Measurements from ENCODE around the gene PPP5C.
"Not testable (repeated sequence)": the region's sequence is repeated elsewhere in the genome, so short reads cannot be mapped to it uniquely, and the experiment has no call there.

Gene PPP5C

GRCh38 chr19:46429999-46430398 is 83.1 kb downstream of the PPP5C start:
- DNase-seq (ENCODE audit: insufficient read length, low spot score) (no peak), FAIRE-seq (no peak)
- no peak for TF ChIP-seq CTCF (IDR thresholded peaks at IDR 0.05; ENCODE audit: insufficient read depth, missing control alignments)

GRCh38 chr19:46431824-46432223 is 84.9 kb downstream of the PPP5C start:
- TF ChIP-seq CTCF (IDR thresholded peaks at IDR 0.05; ENCODE audit: insufficient read depth, missing control alignments), result peak; percentile 15
- FAIRE-seq (no peak), DNase-seq (ENCODE audit: insufficient read length, low spot score) (no peak)

GRCh38 chr19:46433470-46433869 is 86.6 kb downstream of the PPP5C start:
- not testable (repeated sequence) for DNase-seq (ENCODE audit: insufficient read length, low spot score); FAIRE-seq

- DNase-seq (ENCODE audit: insufficient read length, low spot score) (no peak), FAIRE-seq (no peak)
- TF ChIP-seq CTCF (IDR thresholded peaks at IDR 0.05; ENCODE audit: insufficient read depth, missing control alignments), result no peak
Measured at GRCh38 chr19:46435009-46435408, 88.1 kb downstream of the PPP5C start.

GRCh38 chr19:46435689-46436088 is 88.8 kb downstream of the PPP5C start:
- FAIRE-seq, result not testable (repeated sequence)

More at GRCh38 chr19:46435689-46436088, 88.8 kb downstream of the PPP5C start:
- DNase-seq (ENCODE audit: insufficient read length, low spot score), result not testable (repeated sequence)
